Esophagus muscularis mucosa (tissue), 4 donors: ENCODE measurements around the gene GAS2. TPM values are rescaled to one million over a fixed set of nuclear protein-coding genes. Genes with fewer than 3 reads are reported as not detected.
"Not testable (repeated sequence)": the region's sequence is repeated elsewhere in the genome, so short reads cannot be mapped to it uniquely, and the experiment has no call there.

Experiments
- DNase-seq: peaks from one replicate; pipeline ENCODE4 v3.0.0-alpha.2; 2017; ENCODE audit errors: extremely low spot score
- H3K27ac ChIP-seq, 4 donors: fragments of 200-600 bp; sonication (generic); replicated peaks in 1 of 4; 1 replicate in 3 of 4; 2 replicates in 1 of 4; pipeline ENCODE4 v1.5.1; 2016 to 2019; ENCODE audit warnings: mild to moderate bottlenecking in 1 of 4
- H3K27me3 ChIP-seq, 4 donors: fragments of 200-600 bp; sonication (generic); one replicate each; pipeline versions ENCODE4 v1.5.1 to v1.6.0; 2016 to 2019
- H3K36me3 ChIP-seq, 4 donors: fragments of 200-600 bp; sonication (generic); one replicate each; pipeline ENCODE4 v1.5.1; 2016 to 2019
- H3K4me1 ChIP-seq, 4 donors: fragments of 200-600 bp; sonication (generic); one replicate each; pipeline ENCODE4 v1.5.1; 2016 to 2019
- H3K4me3 ChIP-seq, 4 donors: fragments of 200-600 bp; sonication (generic); 1 replicate in 2 of 4; 2 replicates in 2 of 4; pipeline ENCODE4 v1.5.1; 2016 to 2019; ENCODE audit warnings: mild to moderate bottlenecking in 4 of 4, moderate library complexity in 1 of 4
- H3K9me3 ChIP-seq, 4 donors: fragments of 200-600 bp; sonication (generic); 1 replicate in 3 of 4; 2 replicates in 1 of 4; pipeline ENCODE4 v1.5.1; 2016 to 2019
- EP300 ChIP-seq: sonication (generic); formaldehyde crosslinking; IDR thresholded peaks from one replicate; pipeline ENCODE4 v1.6.1; 2017; ENCODE audit warnings: antibody characterized with exemption
- POLR2A ChIP-seq: fragments of 450-650 bp; IDR thresholded peaks from one replicate; pipeline ENCODE4 v1.6.1; 2017; ENCODE audit warnings: antibody characterized with exemption, moderate library complexity, mild to moderate bottlenecking, low read depth
- POLR2AphosphoS5 ChIP-seq, 2 donors: sonication (generic); formaldehyde crosslinking; IDR thresholded peaks; one replicate each; pipeline ENCODE4 v1.6.1; 2017; ENCODE audit warnings: antibody characterized with exemption in 2 of 2
- WGBS: methylation state at CpG from one replicate; pipeline ENCODE4 v1.1.5; 2018; 5-methylcytosine and 5-hydroxymethylcytosine counted together
- intact Hi-C: fragments of 100-400 bp; cut with DNase I; formaldehyde crosslinking; loops from one replicate; pipeline ENCODE4 v1.15.1; 2023
- total RNA-seq, 4 donors: library from RNA; depleted of rRNA; stranded (reverse); fragments of >200 nt; gene quantifications; one replicate each; pipeline versions ENCODE4 v1.1.0 to v1.2.1, GENCODE V29; 2016
- TF ChIP-seq, protein P1 (sequence below), 3 experiments: fragments of 200-600 bp in 2 of 3; fragments of 450-650 bp in 1 of 3; sonication (generic) in 2 of 3; IDR thresholded peaks; one replicate each; pipeline ENCODE4 v1.5.1; 2017 to 2019; ENCODE audit warnings: antibody characterized with exemption in 3 of 3, mild to moderate bottlenecking in 2 of 3, moderate library complexity in 1 of 3

Gene GAS2
- total RNA-seq, 4 donors from 2014 or later = 0.65 to 4.2 (median 1.4) TPM

- no peaks in the 10 kb centered on the region for H3K9me3 ChIP-seq
- TF ChIP-seq EP300 = no peak
- TF ChIP-seq POLR2AphosphoS5 (IDR thresholded peaks at IDR 0.05) = no peak
- TF ChIP-seq, protein P1, sequence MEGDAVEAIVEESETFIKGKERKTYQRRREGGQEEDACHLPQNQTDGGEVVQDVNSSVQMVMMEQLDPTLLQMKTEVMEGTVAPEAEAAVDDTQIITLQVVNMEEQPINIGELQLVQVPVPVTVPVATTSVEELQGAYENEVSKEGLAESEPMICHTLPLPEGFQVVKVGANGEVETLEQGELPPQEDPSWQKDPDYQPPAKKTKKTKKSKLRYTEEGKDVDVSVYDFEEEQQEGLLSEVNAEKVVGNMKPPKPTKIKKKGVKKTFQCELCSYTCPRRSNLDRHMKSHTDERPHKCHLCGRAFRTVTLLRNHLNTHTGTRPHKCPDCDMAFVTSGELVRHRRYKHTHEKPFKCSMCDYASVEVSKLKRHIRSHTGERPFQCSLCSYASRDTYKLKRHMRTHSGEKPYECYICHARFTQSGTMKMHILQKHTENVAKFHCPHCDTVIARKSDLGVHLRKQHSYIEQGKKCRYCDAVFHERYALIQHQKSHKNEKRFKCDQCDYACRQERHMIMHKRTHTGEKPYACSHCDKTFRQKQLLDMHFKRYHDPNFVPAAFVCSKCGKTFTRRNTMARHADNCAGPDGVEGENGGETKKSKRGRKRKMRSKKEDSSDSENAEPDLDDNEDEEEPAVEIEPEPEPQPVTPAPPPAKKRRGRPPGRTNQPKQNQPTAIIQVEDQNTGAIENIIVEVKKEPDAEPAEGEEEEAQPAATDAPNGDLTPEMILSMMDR (IDR thresholded peaks at IDR 0.05) = no peak
- no peak for TF ChIP-seq POLR2A
- no peaks in the 10 kb centered on the region for H3K36me3 ChIP-seq
- intact Hi-C loops = no loop called here
- no peak for DNase-seq
- no peak overlapping the region for H3K27ac ChIP-seq
- 0% methylated on average over 1 of the region's 1 CpG for WGBS
- no peak overlapping the region for H3K4me3 ChIP-seq
- H3K27me3 ChIP-seq = no peaks in the 10 kb centered on the region
- H3K4me1 ChIP-seq = no peaks in the 10 kb centered on the region
Measured at GRCh38 chr11:22635689-22636088, 30.7 kb upstream of the GAS2 start.

DNA sequence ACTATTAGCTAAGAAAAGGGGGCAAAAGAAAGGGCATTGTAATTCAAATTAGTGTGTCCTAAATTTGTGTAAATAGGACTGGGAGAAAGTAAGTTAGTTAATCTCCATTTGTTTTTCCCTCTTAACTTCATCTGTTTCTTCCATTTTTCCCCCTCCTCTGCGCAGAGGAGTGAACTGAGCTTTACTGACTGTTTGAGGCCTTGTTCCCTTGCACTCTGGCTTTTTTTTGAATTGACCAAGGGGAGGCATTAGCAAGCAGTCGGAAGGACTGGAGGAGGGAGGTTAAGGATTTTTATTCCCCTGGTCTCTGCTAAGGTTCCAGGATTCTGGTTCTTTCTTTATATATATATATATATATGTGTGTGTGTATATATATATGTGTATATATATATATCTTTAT is 25.5 kb upstream of the GAS2 start:
- DNase-seq = no peak
- Histone ChIP-seq H3K27ac (no peak overlapping the region), H3K4me1 (no peaks in the 10 kb centered on the region), H3K4me3 (no peak overlapping the region), H3K27me3 (no peaks in the 10 kb centered on the region), H3K9me3 (no peaks in the 10 kb centered on the region), H3K36me3 (no peaks in the 10 kb centered on the region)
- no peak for TF ChIP-seq POLR2A
- TF ChIP-seq, protein P1 (IDR thresholded peaks at IDR 0.05) = no peak
- TF ChIP-seq POLR2AphosphoS5 (IDR thresholded peaks at IDR 0.05) = no peak
- no peak for TF ChIP-seq EP300
- WGBS = 89% methylated on average over 2 of the region's 2 CpGs
- intact Hi-C loops = no loop called here

GRCh38 chr11:22641559-22641958 is 24.9 kb upstream of the GAS2 start:
- intact Hi-C loops = no loop called here
- H3K36me3 ChIP-seq = no peaks in the 10 kb centered on the region
- H3K27ac ChIP-seq = no peak overlapping the region
- TF ChIP-seq, protein P1 (IDR thresholded peaks at IDR 0.05) = no peak
- TF ChIP-seq EP300 = no peak
- no peak for TF ChIP-seq POLR2AphosphoS5 (IDR thresholded peaks at IDR 0.05)
- TF ChIP-seq POLR2A = no peak
- no peaks in the 10 kb centered on the region for H3K27me3 ChIP-seq
- H3K4me3 ChIP-seq = no peak overlapping the region
- no peaks in the 10 kb centered on the region for H3K4me1 ChIP-seq
- no peak for DNase-seq
- H3K9me3 ChIP-seq = no peaks in the 10 kb centered on the region

GRCh38 chr11:22652346-22652745 is 14.1 kb upstream of the GAS2 start:
- H3K4me3 ChIP-seq, H3K27me3 ChIP-seq, intact Hi-C loops, DNase-seq, H3K4me1 ChIP-seq, H3K36me3 ChIP-seq, H3K27ac ChIP-seq, H3K9me3 ChIP-seq: not testable (repeated sequence)
- 79% methylated on average over 14 of the region's 15 CpGs for WGBS

DNA sequence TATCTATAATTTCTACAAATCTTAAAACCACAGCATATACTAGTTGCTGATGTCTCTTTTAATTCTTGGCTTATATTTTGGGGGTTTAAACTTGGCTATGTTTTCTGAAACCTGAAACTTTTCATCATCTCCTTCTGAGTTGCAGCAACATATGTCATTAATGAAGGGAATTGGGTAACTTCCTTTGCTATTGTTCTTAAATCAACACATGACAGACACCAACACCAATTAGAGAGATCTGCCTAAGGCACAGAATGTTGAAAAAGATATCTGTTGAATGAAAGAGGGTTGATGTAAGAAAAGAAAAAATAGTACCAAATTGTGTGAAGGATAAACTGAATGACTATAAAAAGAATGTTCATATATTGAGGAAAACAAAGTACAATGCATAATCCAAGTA is 10.3 kb upstream of the GAS2 start:
- intact Hi-C loops = no loop called here
- DNase-seq = no peak
- TF ChIP-seq EP300 = no peak
- TF ChIP-seq POLR2A = no peak
- TF ChIP-seq, protein P1 (IDR thresholded peaks at IDR 0.05) = no peak
- no peak for TF ChIP-seq POLR2AphosphoS5 (IDR thresholded peaks at IDR 0.05)
- H3K4me3 ChIP-seq = no peak overlapping the region
- H3K36me3 ChIP-seq = no peaks in the 10 kb centered on the region
- H3K27ac ChIP-seq = no peak overlapping the region
- no peaks in the 10 kb centered on the region for H3K4me1 ChIP-seq
- no peaks in the 10 kb centered on the region for H3K9me3 ChIP-seq
- H3K27me3 ChIP-seq = no peaks in the 10 kb centered on the region
